SK-N-SH treated with all-trans-retinoic acid at 6 μM for 48 hours (cell line): Measurements from ENCODE around the gene IL1R2.
"Not testable (repeated sequence)": the region's sequence is repeated elsewhere in the genome, so short reads cannot be mapped to it uniquely, and the experiment has no call there.

Experiments
- ATAC-seq: fragments of 200-7000 bp; cut with Tn5 transposase; 3 replicates; pipeline ENCODE4 v1.9.1; 2020; ENCODE audit warnings: mild to moderate bottlenecking, moderate library complexity
- CSDC2 ChIP-seq: fragments of 250-450 bp; sonication (Bioruptor Pico); IDR thresholded peaks from 2 replicates; pipeline ENCODE4 v1.5.0; 2020; ENCODE audit warnings: mild to moderate bottlenecking, moderate library complexity
- CSRNP3 ChIP-seq: fragments of 250-450 bp; sonication (Bioruptor Pico); IDR thresholded peaks from 2 replicates; pipeline ENCODE4 v1.5.1; 2021; ENCODE audit warnings: mild to moderate bottlenecking, moderate library complexity
- ESRRG ChIP-seq: fragments of 250-450 bp; sonication (Bioruptor Pico); IDR thresholded peaks from 2 replicates; pipeline ENCODE4 v1.6.1; 2021; ENCODE audit warnings: mild to moderate bottlenecking
- GLIS3 ChIP-seq: fragments of 250-450 bp; sonication (Bioruptor Pico); IDR thresholded peaks from 2 replicates; pipeline ENCODE4 v1.5.0; 2020; ENCODE audit warnings: mild to moderate bottlenecking, moderate library complexity
- ISL1 ChIP-seq: fragments of 250-450 bp; sonication (Bioruptor Pico); IDR thresholded peaks from 2 replicates; pipeline ENCODE4 v2.1.2; 2022; ENCODE audit warnings: mild to moderate bottlenecking, moderate library complexity
- OSR1 ChIP-seq: fragments of 250-450 bp; sonication (Bioruptor Pico); IDR thresholded peaks from 2 replicates; pipeline ENCODE4 v1.8.0; 2022; ENCODE audit warnings: moderate library complexity, mild to moderate bottlenecking, inconsistent platforms
- PPARA ChIP-seq: fragments of 250-450 bp; sonication (Bioruptor Pico); IDR thresholded peaks from 2 replicates; pipeline ENCODE4 v1.5.0; 2020; ENCODE audit warnings: mild to moderate bottlenecking, borderline replicate concordance
- SNAI2 ChIP-seq: fragments of 250-450 bp; sonication (Bioruptor Pico); IDR thresholded peaks from 2 replicates; pipeline ENCODE4 v1.5.0; 2020; ENCODE audit warnings: mild to moderate bottlenecking, moderate library complexity
- TCF4 ChIP-seq: fragments of 250-450 bp; sonication (Bioruptor Pico); IDR thresholded peaks from 2 replicates; pipeline ENCODE4 v1.8.0; 2021; ENCODE audit warnings: mild to moderate bottlenecking, moderate library complexity, borderline replicate concordance
- ZFP3 ChIP-seq: fragments of 250-450 bp; sonication (Bioruptor Pico); IDR thresholded peaks from 2 replicates; pipeline ENCODE4 v1.5.0; 2020; ENCODE audit warnings: mild to moderate bottlenecking, moderate library complexity
- ZFP30 ChIP-seq: fragments of 450-650 bp; formaldehyde crosslinking; IDR thresholded peaks from 2 replicates; pipeline ENCODE4 v1.5.0; 2022; ENCODE audit warnings: mild to moderate bottlenecking, moderate library complexity
- ZNF565 ChIP-seq: fragments of 450-650 bp; formaldehyde crosslinking; conservative IDR thresholded peaks from 2 replicates; pipeline ENCODE4 v1.5.0; 2020; ENCODE audit warnings: low read depth, mild to moderate bottlenecking, moderate library complexity
- ZNF70 ChIP-seq: fragments of 450-650 bp; formaldehyde crosslinking; IDR thresholded peaks from 2 replicates; pipeline ENCODE4 v1.5.0; 2020; ENCODE audit warnings: mild to moderate bottlenecking, moderate library complexity
- ZNF8 ChIP-seq: fragments of 450-650 bp; formaldehyde crosslinking; IDR thresholded peaks from 2 replicates; pipeline ENCODE4 v1.5.0; 2020; ENCODE audit warnings: mild to moderate bottlenecking, moderate library complexity
- TF ChIP-seq, protein P1 (sequence below): fragments of 250-450 bp; sonication (Bioruptor Pico); IDR thresholded peaks from 2 replicates; pipeline ENCODE4 v1.5.0; 2020; ENCODE audit warnings: mild to moderate bottlenecking, moderate library complexity
- TF ChIP-seq, protein P2 (sequence below): fragments of 250-450 bp; sonication (Bioruptor Pico); IDR thresholded peaks from 2 replicates; pipeline ENCODE4 v1.8.0; 2021; ENCODE audit warnings: low read depth, mild to moderate bottlenecking, moderate library complexity, borderline replicate concordance
- TF ChIP-seq, protein P3 (sequence below): fragments of 250-450 bp; sonication (Bioruptor Pico); IDR thresholded peaks from 2 replicates; pipeline ENCODE4 v1.8.0; 2020; ENCODE audit warnings: mild to moderate bottlenecking, moderate library complexity, borderline replicate concordance

Gene IL1R2

DNA sequence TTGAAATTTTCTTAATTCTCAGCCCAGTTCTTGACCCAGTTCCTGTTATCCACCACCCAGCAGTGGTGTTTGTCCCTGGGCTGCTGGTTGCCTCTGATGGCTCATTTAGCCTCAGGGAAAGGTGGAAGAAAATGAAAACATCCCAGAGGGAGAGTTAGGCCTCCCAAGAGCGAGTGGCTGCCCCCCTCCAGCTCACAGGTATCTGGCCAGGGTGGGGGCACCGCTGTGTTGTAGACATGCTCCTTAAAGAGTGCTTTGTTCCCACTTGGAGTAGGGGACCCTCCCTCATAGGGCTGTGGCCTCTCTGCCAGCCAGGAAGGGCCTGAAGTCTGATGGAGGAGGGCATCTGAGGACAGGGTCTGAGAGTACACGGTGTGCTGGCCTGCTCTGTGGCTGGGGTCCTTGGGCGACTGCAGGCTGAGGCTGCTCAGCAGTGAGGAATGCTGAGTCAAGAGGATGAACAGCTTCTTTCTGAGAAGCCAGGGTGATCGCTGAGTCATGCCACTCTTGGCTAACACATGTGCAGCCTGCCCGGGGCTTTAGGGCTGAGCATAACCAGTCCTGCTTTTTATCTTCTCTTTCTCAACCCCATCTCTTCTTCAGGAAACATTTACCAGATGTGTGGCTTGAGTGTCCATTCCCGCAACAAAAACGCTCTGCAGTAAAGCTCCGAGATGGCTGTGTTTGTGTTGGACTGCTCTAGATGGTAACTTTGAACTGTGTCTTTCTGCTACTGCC is 72.3 kb downstream of the IL1R2 start (continued):
- TF ChIP-seq, protein P1, sequence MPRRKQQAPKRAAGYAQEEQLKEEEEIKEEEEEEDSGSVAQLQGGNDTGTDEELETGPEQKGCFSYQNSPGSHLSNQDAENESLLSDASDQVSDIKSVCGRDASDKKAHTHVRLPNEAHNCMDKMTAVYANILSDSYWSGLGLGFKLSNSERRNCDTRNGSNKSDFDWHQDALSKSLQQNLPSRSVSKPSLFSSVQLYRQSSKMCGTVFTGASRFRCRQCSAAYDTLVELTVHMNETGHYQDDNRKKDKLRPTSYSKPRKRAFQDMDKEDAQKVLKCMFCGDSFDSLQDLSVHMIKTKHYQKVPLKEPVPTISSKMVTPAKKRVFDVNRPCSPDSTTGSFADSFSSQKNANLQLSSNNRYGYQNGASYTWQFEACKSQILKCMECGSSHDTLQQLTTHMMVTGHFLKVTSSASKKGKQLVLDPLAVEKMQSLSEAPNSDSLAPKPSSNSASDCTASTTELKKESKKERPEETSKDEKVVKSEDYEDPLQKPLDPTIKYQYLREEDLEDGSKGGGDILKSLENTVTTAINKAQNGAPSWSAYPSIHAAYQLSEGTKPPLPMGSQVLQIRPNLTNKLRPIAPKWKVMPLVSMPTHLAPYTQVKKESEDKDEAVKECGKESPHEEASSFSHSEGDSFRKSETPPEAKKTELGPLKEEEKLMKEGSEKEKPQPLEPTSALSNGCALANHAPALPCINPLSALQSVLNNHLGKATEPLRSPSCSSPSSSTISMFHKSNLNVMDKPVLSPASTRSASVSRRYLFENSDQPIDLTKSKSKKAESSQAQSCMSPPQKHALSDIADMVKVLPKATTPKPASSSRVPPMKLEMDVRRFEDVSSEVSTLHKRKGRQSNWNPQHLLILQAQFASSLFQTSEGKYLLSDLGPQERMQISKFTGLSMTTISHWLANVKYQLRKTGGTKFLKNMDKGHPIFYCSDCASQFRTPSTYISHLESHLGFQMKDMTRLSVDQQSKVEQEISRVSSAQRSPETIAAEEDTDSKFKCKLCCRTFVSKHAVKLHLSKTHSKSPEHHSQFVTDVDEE (CRISPR knock-in tag): peak; percentile 65; the same call in 1 of the 2 replicates
- TF ChIP-seq ESRRG (CRISPR knock-in tag): no peak
- TF ChIP-seq CSDC2 (CRISPR knock-in tag): 0 out of 2 replicates have a peak, but pooled peaks have one; percentile 13
- no peak for TF ChIP-seq ZNF8 (CRISPR knock-in tag)
- TF ChIP-seq PPARA (CRISPR knock-in tag): no peak
- no peak for TF ChIP-seq ZNF565 (CRISPR knock-in tag)
- TF ChIP-seq OSR1 (CRISPR knock-in tag): no peak
- TF ChIP-seq, protein P2, sequence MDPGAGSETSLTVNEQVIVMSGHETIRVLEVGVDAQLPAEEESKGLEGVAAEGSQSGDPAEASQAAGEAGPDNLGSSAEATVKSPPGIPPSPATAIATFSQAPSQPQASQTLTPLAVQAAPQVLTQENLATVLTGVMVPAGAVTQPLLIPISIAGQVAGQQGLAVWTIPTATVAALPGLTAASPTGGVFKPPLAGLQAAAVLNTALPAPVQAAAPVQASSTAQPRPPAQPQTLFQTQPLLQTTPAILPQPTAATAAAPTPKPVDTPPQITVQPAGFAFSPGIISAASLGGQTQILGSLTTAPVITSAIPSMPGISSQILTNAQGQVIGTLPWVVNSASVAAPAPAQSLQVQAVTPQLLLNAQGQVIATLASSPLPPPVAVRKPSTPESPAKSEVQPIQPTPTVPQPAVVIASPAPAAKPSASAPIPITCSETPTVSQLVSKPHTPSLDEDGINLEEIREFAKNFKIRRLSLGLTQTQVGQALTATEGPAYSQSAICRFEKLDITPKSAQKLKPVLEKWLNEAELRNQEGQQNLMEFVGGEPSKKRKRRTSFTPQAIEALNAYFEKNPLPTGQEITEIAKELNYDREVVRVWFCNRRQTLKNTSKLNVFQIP (CRISPR knock-in tag): no peak
- no peak for TF ChIP-seq SNAI2 (CRISPR knock-in tag)
- TF ChIP-seq ZFP30 (CRISPR knock-in tag): no peak
- no peak for TF ChIP-seq ZNF70 (CRISPR knock-in tag)
- peak; percentile 81 for TF ChIP-seq TCF4 (CRISPR knock-in tag)
- peak; percentile 63 for TF ChIP-seq ISL1 (CRISPR knock-in tag)
- no peak for TF ChIP-seq GLIS3 (CRISPR knock-in tag)
- no peak for TF ChIP-seq CSRNP3 (CRISPR knock-in tag)

GRCh38 chr2:102064679-102065674 is 73.2 kb downstream of the IL1R2 start:
- ATAC-seq: peak; percentile 57
- TF ChIP-seq ZNF70 (CRISPR knock-in tag) (no peak), CSRNP3 (CRISPR knock-in tag) (no peak), ZFP3 (CRISPR knock-in tag) (no peak)

GRCh38 chr2:102065675-102066252 is 74.0 kb downstream of the IL1R2 start:
- peak; percentile 11; the same call in 2 of the 3 replicates for ATAC-seq
- no peak for TF ChIP-seq TCF4 (CRISPR knock-in tag)

- no peak for ATAC-seq
- TF ChIP-seq, protein P1 (CRISPR knock-in tag): no peak
- TF ChIP-seq, protein P3, sequence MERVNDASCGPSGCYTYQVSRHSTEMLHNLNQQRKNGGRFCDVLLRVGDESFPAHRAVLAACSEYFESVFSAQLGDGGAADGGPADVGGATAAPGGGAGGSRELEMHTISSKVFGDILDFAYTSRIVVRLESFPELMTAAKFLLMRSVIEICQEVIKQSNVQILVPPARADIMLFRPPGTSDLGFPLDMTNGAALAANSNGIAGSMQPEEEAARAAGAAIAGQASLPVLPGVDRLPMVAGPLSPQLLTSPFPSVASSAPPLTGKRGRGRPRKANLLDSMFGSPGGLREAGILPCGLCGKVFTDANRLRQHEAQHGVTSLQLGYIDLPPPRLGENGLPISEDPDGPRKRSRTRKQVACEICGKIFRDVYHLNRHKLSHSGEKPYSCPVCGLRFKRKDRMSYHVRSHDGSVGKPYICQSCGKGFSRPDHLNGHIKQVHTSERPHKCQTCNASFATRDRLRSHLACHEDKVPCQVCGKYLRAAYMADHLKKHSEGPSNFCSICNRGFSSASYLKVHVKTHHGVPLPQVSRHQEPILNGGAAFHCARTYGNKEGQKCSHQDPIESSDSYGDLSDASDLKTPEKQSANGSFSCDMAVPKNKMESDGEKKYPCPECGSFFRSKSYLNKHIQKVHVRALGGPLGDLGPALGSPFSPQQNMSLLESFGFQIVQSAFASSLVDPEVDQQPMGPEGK: no peak
- TF ChIP-seq, all 23 proteins: peak for 0
These were observed 74.8 kb downstream of the IL1R2 start for GRCh38 chr2:102066554-102066953.

DNA sequence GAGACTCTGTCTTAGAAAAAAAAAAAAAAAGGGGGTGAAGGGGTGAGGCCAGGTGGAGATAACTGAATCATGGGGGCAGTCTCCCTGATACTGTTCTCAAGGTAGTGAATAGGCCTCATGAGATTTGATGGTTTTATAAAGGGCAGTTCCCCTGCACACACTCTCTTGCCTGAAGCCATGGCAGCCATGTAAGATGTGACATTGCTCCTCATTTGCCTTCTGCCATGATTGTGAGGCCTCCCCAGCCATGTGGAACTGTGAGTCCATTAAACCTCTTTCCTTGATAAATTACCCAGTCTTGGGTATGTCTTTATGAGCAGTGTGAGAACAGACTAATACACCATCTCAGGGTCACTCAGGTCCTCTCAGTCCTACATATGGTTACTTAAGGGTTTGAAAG is 76.4 kb downstream of the IL1R2 start:
- not testable (repeated sequence) for ATAC-seq
